PC-3 (cell line): ENCODE measurements around the gene GHRL.

Experiments used
- EZH2 ChIP-seq: fragments of 300-600 bp; sonication (generic); IDR thresholded peaks from one replicate; pipeline ENCODE4 v1.6.1; 2017; ENCODE audit warnings: antibody characterized with exemption, mild to moderate bottlenecking, low read length; ENCODE audit not compliant: unreplicated experiment
- TF ChIP-seq, protein P1 (sequence below): fragments of 300-600 bp; sonication (generic); conservative IDR thresholded peaks from 2 replicates; pipeline ENCODE4 v1.5.1; 2017; ENCODE audit warnings: antibody characterized with exemption, low read depth, mild to moderate bottlenecking, low read length

GRCh38 chr3:10317961-10318350 lies 25.2 kb upstream of the GHRL start:
- TF ChIP-seq, protein P1, sequence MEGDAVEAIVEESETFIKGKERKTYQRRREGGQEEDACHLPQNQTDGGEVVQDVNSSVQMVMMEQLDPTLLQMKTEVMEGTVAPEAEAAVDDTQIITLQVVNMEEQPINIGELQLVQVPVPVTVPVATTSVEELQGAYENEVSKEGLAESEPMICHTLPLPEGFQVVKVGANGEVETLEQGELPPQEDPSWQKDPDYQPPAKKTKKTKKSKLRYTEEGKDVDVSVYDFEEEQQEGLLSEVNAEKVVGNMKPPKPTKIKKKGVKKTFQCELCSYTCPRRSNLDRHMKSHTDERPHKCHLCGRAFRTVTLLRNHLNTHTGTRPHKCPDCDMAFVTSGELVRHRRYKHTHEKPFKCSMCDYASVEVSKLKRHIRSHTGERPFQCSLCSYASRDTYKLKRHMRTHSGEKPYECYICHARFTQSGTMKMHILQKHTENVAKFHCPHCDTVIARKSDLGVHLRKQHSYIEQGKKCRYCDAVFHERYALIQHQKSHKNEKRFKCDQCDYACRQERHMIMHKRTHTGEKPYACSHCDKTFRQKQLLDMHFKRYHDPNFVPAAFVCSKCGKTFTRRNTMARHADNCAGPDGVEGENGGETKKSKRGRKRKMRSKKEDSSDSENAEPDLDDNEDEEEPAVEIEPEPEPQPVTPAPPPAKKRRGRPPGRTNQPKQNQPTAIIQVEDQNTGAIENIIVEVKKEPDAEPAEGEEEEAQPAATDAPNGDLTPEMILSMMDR: no peak
- no peak for TF ChIP-seq EZH2
